T-cell (primary cell): Measurements from ENCODE around the gene GYG1. TPM values are rescaled to one million over a fixed set of nuclear protein-coding genes. Genes with fewer than 3 reads are reported as not detected.

Source experiments
- ATAC-seq, 4 experiments: fragments of 200-7000 bp in 3 of 4; fragments of 150-1000 bp in 1 of 4; cut with Tn5 transposase; replicated peaks in 1 of 4; 1 replicate in 3 of 4; 2 replicates in 1 of 4; pipeline ENCODE4 v1.10.0; 2021; ENCODE audit warnings: moderate library complexity in 3 of 4, mild to moderate bottlenecking in 2 of 4, moderate number of reproducible peaks in 1 of 4
- CTCF ChIA-PET, 2 donors: fragments of 300-600 bp; sonication (Branson Sonifier 250); formaldehyde crosslinking; loops; one replicate each; lab custom pipeline; 2022; ENCODE audit warnings: antibody characterized with exemption in 2 of 2; lab: Charles Lee
- POLR2A ChIA-PET, 2 donors: fragments of 300-600 bp; sonication (Branson Sonifier 250); formaldehyde crosslinking; loops; one replicate each; lab custom pipeline; 2022; ENCODE audit warnings: antibody characterized with exemption in 2 of 2; lab: Charles Lee
- DNase-seq, 35 experiments: peaks; one replicate each; pipeline versions ENCODE4 v3.0.0 to v3.0.0-alpha.2; 2013 to 2023
- H3K27ac ChIP-seq: one replicate; pipeline ENCODE4 v1.5.1; 2013; ENCODE audit warnings: low read length
- H3K27me3 ChIP-seq, 2 experiments: replicated peaks in 1 of 2; 1 replicate in 1 of 2; 2 replicates in 1 of 2; pipeline versions ENCODE4 v1.6.1 to v1.7.0; 2013; ENCODE audit warnings: low read length in 1 of 2, mixed read lengths in 1 of 2; ENCODE audit not compliant: control insufficient read depth in 2 of 2, insufficient read depth in 2 of 2; ENCODE audit errors: extremely low read depth in 1 of 2
- H3K36me3 ChIP-seq, 2 donors: 1 replicate in 1 of 2; 2 replicates in 1 of 2; pipeline versions ENCODE4 v1.6.1 to v1.7.0; 2013; ENCODE audit warnings: low read length in 1 of 2; ENCODE audit not compliant: control insufficient read depth in 2 of 2, insufficient read depth in 1 of 2; ENCODE audit errors: extremely low read depth in 1 of 2
- H3K4me1 ChIP-seq, 2 experiments: 1 replicate in 1 of 2; 2 replicates in 1 of 2; pipeline versions ENCODE4 v1.6.1 to v1.7.0; 2013; ENCODE audit warnings: low read length in 2 of 2, mixed read lengths in 1 of 2; ENCODE audit not compliant: insufficient read depth in 2 of 2, control insufficient read depth in 1 of 2; ENCODE audit errors: extremely low read depth in 1 of 2
- H3K4me3 ChIP-seq, 2 donors: 1 replicate in 1 of 2; 2 replicates in 1 of 2; pipeline versions ENCODE4 v1.5.1 to v1.7.0; 2013; ENCODE audit warnings: mild to moderate bottlenecking in 2 of 2, low read length in 1 of 2, moderate library complexity in 1 of 2; ENCODE audit not compliant: control insufficient read depth in 1 of 2; ENCODE audit errors: extremely low read depth in 1 of 2
- H3K9me3 ChIP-seq: 2 replicates; pipeline ENCODE4 v1.7.0; 2013
- H3K27ac Mint-ChIP-seq, 2 donors: one replicate each; pipeline ENCODE4 v1.8.0; 2020 to 2021; ENCODE audit warnings: mild to moderate bottlenecking in 2 of 2, mixed read lengths in 2 of 2
- H3K27me3 Mint-ChIP-seq, 2 donors: one replicate each; pipeline ENCODE4 v1.8.0; 2021 to 2022; ENCODE audit warnings: mixed read lengths in 2 of 2
- H3K36me3 Mint-ChIP-seq: one replicate; pipeline ENCODE4 v1.8.0; 2021; ENCODE audit warnings: mixed read lengths
- H3K4me1 Mint-ChIP-seq, 3 donors: one replicate each; pipeline ENCODE4 v1.8.0; 2020 to 2022; ENCODE audit warnings: mixed read lengths in 3 of 3, mild to moderate bottlenecking in 1 of 3
- H3K4me3 Mint-ChIP-seq, 3 donors: one replicate each; pipeline ENCODE4 v1.8.0; 2020 to 2022; ENCODE audit warnings: mild to moderate bottlenecking in 3 of 3, mixed read lengths in 3 of 3, moderate library complexity in 3 of 3
- H3K9me3 Mint-ChIP-seq, 3 donors: one replicate each; pipeline ENCODE4 v1.8.0; 2020 to 2022; ENCODE audit warnings: mixed read lengths in 3 of 3
- WGBS: methylation state at CpG from one replicate; pipeline ENCODE4 v1.1.5; 2013; ENCODE audit warnings: missing lambda C conversion rate; ENCODE audit not compliant: insufficient coverage; 5-methylcytosine and 5-hydroxymethylcytosine counted together
- total RNA-seq, 35 experiments: library from RNA in 6 of 35; stranded (reverse) in 6 of 35; fragments of 120-200 nt in 1 of 35; gene quantifications; one replicate each; pipeline versions ENCODE4 v1.2.1 to v1.2.4 and lab custom pipeline; 2013 to 2026

GYG1 gene
- total RNA-seq, 5 donors from 2014 or later (not counting 1 experiment from before 2014, with no cell fraction given): 16.3 to 30.4 (median 25.7) TPM

- H3K4me3 Mint-ChIP-seq: no peak overlapping the region
- no peaks in the 10 kb centered on the region for H3K27me3 Mint-ChIP-seq
- POLR2A ChIA-PET: interaction anchor here (0.6 to 0.7 kb wide), 2 partner anchors 22 to 81 kb away, joined by 3 read pairs; no protein-coding TSS in a partner anchor
- H3K36me3 Mint-ChIP-seq: peaks cover 54% of the 10 kb centered on the region
- H3K36me3 ChIP-seq: peaks cover 3 to 43% of the 10 kb centered on the region in 2 donors
- WGBS: 87% methylated on average over 3 of the region's 3 CpGs
- H3K9me3 ChIP-seq: no peaks in the 10 kb centered on the region
- DNase-seq: no peak
- CTCF ChIA-PET: no interaction called here
- peaks cover 6 to 45% (median 34%) of the 10 kb centered on the region in 3 donors for H3K4me1 Mint-ChIP-seq
- no peak overlapping the region for H3K27ac Mint-ChIP-seq
- H3K27me3 ChIP-seq: no peaks in the 10 kb centered on the region
- peaks cover 0 to 8% of the 10 kb centered on the region in 2 experiments for H3K4me1 ChIP-seq
- H3K9me3 Mint-ChIP-seq: no peaks in the 10 kb centered on the region
- no peak for ATAC-seq
- no peak overlapping the region for H3K27ac ChIP-seq
- no peak overlapping the region for H3K4me3 ChIP-seq
Observed at GRCh38 chr3:149015393-149015792, 24.1 kb downstream of the GYG1 start.

- H3K27ac Mint-ChIP-seq: no peak overlapping the region
- no peak overlapping the region for H3K4me3 ChIP-seq
- POLR2A ChIA-PET: no interaction called here
- no peaks in the 10 kb centered on the region for H3K27me3 ChIP-seq
- DNase-seq: no peak
- no peak for ATAC-seq
- H3K4me1 ChIP-seq: peaks cover 0 to 4% of the 10 kb centered on the region in 2 experiments
- H3K27ac ChIP-seq: no peak overlapping the region
- H3K27me3 Mint-ChIP-seq: no peaks in the 10 kb centered on the region
- H3K9me3 ChIP-seq: no peaks in the 10 kb centered on the region
- no peak overlapping the region for H3K4me3 Mint-ChIP-seq
- H3K4me1 Mint-ChIP-seq: peaks cover 6 to 42% (median 39%) of the 10 kb centered on the region in 3 donors
- CTCF ChIA-PET: no interaction called here
- peaks cover 53% of the 10 kb centered on the region for H3K36me3 Mint-ChIP-seq
- WGBS: 100% methylated on average over 1 of the region's 2 CpGs
- H3K9me3 Mint-ChIP-seq: no peaks in the 10 kb centered on the region
- peaks cover 2 to 38% of the 10 kb centered on the region in 2 donors for H3K36me3 ChIP-seq
Observed at GRCh38 chr3:149016242-149016641, 24.9 kb downstream of the GYG1 start.

GRCh38 chr3:149016669-149017541, 25.6 kb downstream of the GYG1 start:
- Mint-ChIP-seq H3K27ac (peak overlapping the region; percentile 13 to 48), H3K4me1 (peaks cover 6 to 38% (median 37%) of the 10 kb centered on the region in 3 donors), H3K4me3 (no peak overlapping the region), H3K27me3 (no peaks in the 10 kb centered on the region), H3K36me3 (peaks cover 49% of the 10 kb centered on the region), H3K9me3 (no peaks in the 10 kb centered on the region)
- Histone ChIP-seq H3K27ac (no peak overlapping the region), H3K36me3 (peaks cover 0 to 32% of the 10 kb centered on the region in 2 donors), H3K27me3 (no peaks in the 10 kb centered on the region), H3K4me3 (no peak overlapping the region), H3K4me1 (peaks cover 0 to 4% of the 10 kb centered on the region in 2 experiments), H3K9me3 (no peaks in the 10 kb centered on the region)
- ATAC-seq (no peak), DNase-seq (no peak)
- ChIA-PET POLR2A (interaction anchor here in 1 of 2 donors (0.6 kb wide), 1 partner anchor 23 kb away, joined by 4 read pairs; no protein-coding TSS in a partner anchor), CTCF (interaction anchor here in 1 of 2 donors (0.6 kb wide), 1 partner anchor 66 kb away, joined by 4 read pairs; no protein-coding TSS in a partner anchor)
- 95% methylated on average over 6 of the region's 9 CpGs for WGBS

- Histone ChIP-seq H3K27ac (no peak overlapping the region), H3K9me3 (no peaks in the 10 kb centered on the region), H3K27me3 (no peaks in the 10 kb centered on the region), H3K4me3 (no peak overlapping the region), H3K4me1 (peaks cover 0 to 4% of the 10 kb centered on the region in 2 experiments), H3K36me3 (peaks cover 0 to 26% of the 10 kb centered on the region in 2 donors)
- DNase-seq (no peak), ATAC-seq (no peak)
- no peak overlapping the region for H3K4me3 Mint-ChIP-seq
- no peaks in the 10 kb centered on the region for H3K27me3 Mint-ChIP-seq
- peaks cover 6 to 37% (median 37%) of the 10 kb centered on the region in 3 donors for H3K4me1 Mint-ChIP-seq
- POLR2A ChIA-PET: interaction anchor here in 1 of 2 donors (0.6 kb wide), 1 partner anchor 10 kb away, joined by 3 read pairs; no protein-coding TSS in a partner anchor
- H3K36me3 Mint-ChIP-seq: peaks cover 54% of the 10 kb centered on the region
- H3K9me3 Mint-ChIP-seq: no peaks in the 10 kb centered on the region
- WGBS: 80% methylated on average over 1 of the region's 1 CpG
- H3K27ac Mint-ChIP-seq: peak overlapping the region; percentile 44 to 45
- CTCF ChIA-PET: no interaction called here
Observed at GRCh38 chr3:149018247-149018646, 26.9 kb downstream of the GYG1 start.

- Mint-ChIP-seq H3K4me1 (peaks cover 0 to 35% (median 34%) of the 10 kb centered on the region in 3 donors), H3K27me3 (no peaks in the 10 kb centered on the region), H3K9me3 (peaks cover 0 to 1% (median 0%) of the 10 kb centered on the region in 3 donors), H3K4me3 (no peak overlapping the region), H3K27ac (peak overlapping the region; percentile 7 to 64), H3K36me3 (peaks cover 57% of the 10 kb centered on the region)
- CTCF ChIA-PET: interaction anchor here in 1 of 2 donors (1.5 kb wide), 1 partner anchor 11 kb away, joined by 3 read pairs; no protein-coding TSS in a partner anchor
- peaks cover 0 to 29% of the 10 kb centered on the region in 2 donors for H3K36me3 ChIP-seq
- ATAC-seq (no peak), DNase-seq (no peak)
- no peaks in the 10 kb centered on the region for H3K27me3 ChIP-seq
- no peak overlapping the region for H3K27ac ChIP-seq
- H3K9me3 ChIP-seq: no peaks in the 10 kb centered on the region
- no peak overlapping the region for H3K4me3 ChIP-seq
- POLR2A ChIA-PET: no interaction called here
- H3K4me1 ChIP-seq: peaks cover 0 to 4% of the 10 kb centered on the region in 2 experiments
- whole genome bisulfite sequencing: 97% methylated on average over 4 of the region's 4 CpGs
Observed at GRCh38 chr3:149019580-149019979, 28.2 kb downstream of the GYG1 start.

- peaks cover 0 to 7% (median 0%) of the 10 kb centered on the region in 3 donors for H3K9me3 Mint-ChIP-seq
- H3K36me3 Mint-ChIP-seq: peaks cover 58% of the 10 kb centered on the region
- no peak overlapping the region for H3K4me3 Mint-ChIP-seq
- H3K27ac Mint-ChIP-seq: peak overlapping the region in 1 of 2 donors; percentile 68
- Histone ChIP-seq H3K4me1 (peaks cover 0 to 4% of the 10 kb centered on the region in 2 experiments), H3K27me3 (no peaks in the 10 kb centered on the region), H3K27ac (no peak overlapping the region), H3K36me3 (peaks cover 2 to 36% of the 10 kb centered on the region in 2 donors), H3K4me3 (no peak overlapping the region), H3K9me3 (no peaks in the 10 kb centered on the region)
- POLR2A ChIA-PET: no interaction called here
- no peaks in the 10 kb centered on the region for H3K27me3 Mint-ChIP-seq
- CTCF ChIA-PET: interaction anchor here in 1 of 2 donors (1.5 kb wide), 1 partner anchor 11 kb away, joined by 3 read pairs; no protein-coding TSS in a partner anchor
- no peak for ATAC-seq
- peaks cover 0 to 31% (median 30%) of the 10 kb centered on the region in 3 donors for H3K4me1 Mint-ChIP-seq
- DNase-seq: no peak
- 83% methylated on average over 1 of the region's 3 CpGs for WGBS
Observed at GRCh38 chr3:149020196-149020838, 29.0 kb downstream of the GYG1 start.
